OCI-LY1 (cell line): ENCODE data around the gene RNMT.

Experiments
- CTCF ChIP-seq: fragments of 200-600 bp; sonication (generic), shearing (Covaris generic); IDR thresholded peaks from 2 replicates; pipeline ENCODE4 v1.5.1; 2017; ENCODE audit warnings: mild to moderate bottlenecking, antibody characterized with exemption, low read length, moderate library complexity, mixed read lengths
- EZH2 ChIP-seq: fragments of 200-600 bp; sonication (generic), shearing (Covaris generic); IDR thresholded peaks from 2 replicates; pipeline ENCODE4 v1.8.0; 2017; ENCODE audit warnings: borderline replicate concordance, mixed run types, mild to moderate bottlenecking, antibody characterized with exemption, low read length, moderate library complexity, mixed read lengths

GRCh38 chr18:13688191-13689136, 38.0 kb upstream of the RNMT start:
- TF ChIP-seq CTCF (no peak), EZH2 (no peak)
